HCT116 (cell line): ENCODE measurements around the gene RBKS. TPM values are rescaled to one million over a fixed set of nuclear protein-coding genes. Genes with fewer than 3 reads are reported as not detected.
"Not testable (repeated sequence)": the region's sequence is repeated elsewhere in the genome, so short reads cannot be mapped to it uniquely, and the experiment has no call there.

Source experiments
- ATAC-seq: fragments of 200-7000 bp; cut with Tn5 transposase; 2 replicates; pipeline ENCODE4 v1.9.1; 2020; ENCODE audit warnings: mild to moderate bottlenecking, moderate library complexity
- BruUV-seq: library from RNA; stranded (reverse); fragments of 400-500 nt; replicated peaks from 2 replicates; lab custom pipeline; 2021; lab: Mats Ljungman, UMichigan
- CTCF ChIA-PET: fragments of 300-600 bp; sonication (Branson Sonifier 250); formaldehyde crosslinking; loops from one replicate; lab custom pipeline; 2021; ENCODE audit warnings: antibody characterized with exemption; lab: Charles Lee
- POLR2A ChIA-PET: fragments of 300-600, 350-600 bp; sonication (Branson Sonifier 250); formaldehyde crosslinking; loops from one replicate; lab custom pipeline; 2021; ENCODE audit warnings: antibody characterized with exemption; lab: Charles Lee
- RAD21 ChIA-PET, 2 experiments: fragments of 300-600 bp; sonication (Branson Sonifier 250); formaldehyde crosslinking; loops; one replicate each; lab custom pipeline; 2023; ENCODE audit warnings: low total read pairs in 2 of 2; ENCODE audit not compliant: uncharacterized antibody in 2 of 2, unreplicated experiment in 2 of 2, low non-redundant PET in 1 of 2; lab: Charles Lee
- DNase-seq: peaks from one replicate; pipeline ENCODE4 v3.0.0-alpha.2; 2010; ENCODE audit warnings: low read depth, low spot score
- H2AFZ ChIP-seq: fragments of 200-600 bp; shearing (Covaris generic), sonication (generic); 2 replicates; pipeline ENCODE4 v1.6.1; 2017; ENCODE audit warnings: low read depth, mixed run types, mixed read lengths, antibody characterized with exemption, low read length; ENCODE audit not compliant: poor library complexity, severe bottlenecking
- H3K27ac ChIP-seq: 2 replicates; pipeline ENCODE4 v1.5.1; 2012; ENCODE audit warnings: low read depth, low read length
- H3K27me3 ChIP-seq: fragments of 200-600 bp; sonication (generic); 2 replicates; pipeline ENCODE4 v1.6.1; 2016; ENCODE audit warnings: mixed run types, low read length, mixed read lengths; ENCODE audit not compliant: insufficient read depth
- H3K36me3 ChIP-seq, 2 experiments: fragments of 200-500 bp in 1 of 2; fragments of 200-600 bp in 1 of 2; sonication (Bioruptor generic) in 1 of 2; sonication (generic) in 1 of 2; 2 replicates each; pipeline versions ENCODE4 v1.5.1 to v1.6.1; 2014 to 2016; ENCODE audit warnings: low read length in 2 of 2, inconsistent platforms in 1 of 2, mixed read lengths in 1 of 2, mixed run types in 1 of 2; ENCODE audit not compliant: insufficient read depth in 2 of 2, control insufficient read depth in 1 of 2
- H3K4me1 ChIP-seq, 2 experiments: fragments of 200-600 bp in 1 of 2; sonication (generic) in 1 of 2; 2 replicates each; pipeline versions ENCODE4 v1.5.1 to v1.6.1; 2012 to 2017; ENCODE audit warnings: low read length in 2 of 2, inconsistent platforms in 1 of 2, mild to moderate bottlenecking in 1 of 2, mixed read lengths in 1 of 2, mixed run types in 1 of 2, moderate library complexity in 1 of 2; ENCODE audit not compliant: insufficient read depth in 2 of 2, control insufficient read depth in 1 of 2
- H3K4me2 ChIP-seq: fragments of 200-600 bp; sonication (generic); 2 replicates; pipeline ENCODE4 v1.6.1; 2017; ENCODE audit warnings: mixed run types, low read length, mixed read lengths
- H3K4me3 ChIP-seq, 2 experiments: fragments of 200-600 bp in 1 of 2; sonication (generic) in 1 of 2; replicated peaks in 1 of 2; 2 replicates each; pipeline ENCODE4 v1.5.1; 2011 to 2016; ENCODE audit warnings: low read length in 2 of 2, control low read depth in 1 of 2, low read depth in 1 of 2, mild to moderate bottlenecking in 1 of 2, mixed read lengths in 1 of 2, mixed run types in 1 of 2
- H3K79me2 ChIP-seq: fragments of 200-600 bp; sonication (generic); 2 replicates; pipeline ENCODE4 v1.6.1; 2017; ENCODE audit warnings: mild to moderate bottlenecking, mixed run types, low read length, moderate library complexity, mixed read lengths; ENCODE audit not compliant: insufficient read depth
- H3K9ac ChIP-seq: fragments of 200-600 bp; sonication (generic); 2 replicates; pipeline ENCODE4 v1.6.1; 2016; ENCODE audit warnings: low read length, mixed read lengths
- H3K9me2 ChIP-seq: fragments of 200-600 bp; sonication (generic), shearing (Covaris generic); 2 replicates; pipeline ENCODE4 v1.6.1; 2017; ENCODE audit warnings: mixed run types, mild to moderate bottlenecking, moderate library complexity; ENCODE audit not compliant: insufficient read depth
- H3K9me3 ChIP-seq, 2 experiments: fragments of 200-500 bp in 1 of 2; fragments of 200-600 bp in 1 of 2; sonication (Bioruptor generic) in 1 of 2; sonication (generic) in 1 of 2; 2 replicates each; pipeline ENCODE4 v1.6.1; 2014 to 2017; ENCODE audit warnings: low read length in 2 of 2, mixed read lengths in 2 of 2, inconsistent platforms in 1 of 2, low read depth in 1 of 2, mild to moderate bottlenecking in 1 of 2, mixed run types in 1 of 2, moderate library complexity in 1 of 2; ENCODE audit not compliant: control insufficient read depth in 1 of 2, insufficient read depth in 1 of 2
- H4K20me1 ChIP-seq: fragments of 200-600 bp; sonication (generic), shearing (Covaris generic); 2 replicates; pipeline ENCODE4 v1.6.1; 2017; ENCODE audit warnings: mixed run types, mild to moderate bottlenecking, moderate library complexity; ENCODE audit not compliant: insufficient read depth
- EGR1 ChIP-seq: IDR thresholded peaks from 2 replicates; pipeline ENCODE4 v1.6.1; 2012; ENCODE audit warnings: low read depth
- ELF1 ChIP-seq: IDR thresholded peaks from 2 replicates; pipeline ENCODE4 v1.6.1; 2012; ENCODE audit warnings: low read depth, borderline replicate concordance
- FOSL1 ChIP-seq: IDR thresholded peaks from 2 replicates; pipeline ENCODE4 v1.6.1; 2012; ENCODE audit warnings: low read depth
- RAD21 ChIP-seq: IDR thresholded peaks from 2 replicates; pipeline ENCODE4 v1.6.1; 2012; ENCODE audit warnings: low read depth, mild to moderate bottlenecking
- SP1 ChIP-seq: IDR thresholded peaks from 2 replicates; pipeline ENCODE4 v1.6.1; 2012; ENCODE audit warnings: low read depth
- SRF ChIP-seq: IDR thresholded peaks from 2 replicates; pipeline ENCODE4 v1.6.1; 2012; ENCODE audit warnings: low read depth
- TCF7L2 ChIP-seq: IDR thresholded peaks from 2 replicates; pipeline ENCODE4 v1.7.0; 2011; ENCODE audit warnings: borderline replicate concordance, inconsistent platforms; ENCODE audit not compliant: insufficient read depth, insufficient read length; ENCODE audit errors: extremely low read depth
- YY1 ChIP-seq: IDR thresholded peaks from 2 replicates; pipeline ENCODE4 v1.6.1; 2011; ENCODE audit warnings: low read length, low read depth, moderate library complexity, mild to moderate bottlenecking; ENCODE audit not compliant: insufficient replicate concordance; ENCODE audit errors: extremely low read depth
- ZFX ChIP-seq: fragments of 450-650 bp; IDR thresholded peaks from 2 replicates; pipeline ENCODE4 v1.6.1; 2017
- ZNF274 ChIP-seq: fragments of 200-500 bp; sonication (Bioruptor generic); IDR thresholded peaks from 2 replicates; pipeline ENCODE4 v1.6.1; 2014; ENCODE audit warnings: mild to moderate bottlenecking, low read depth, low read length, inconsistent platforms
- intact Hi-C: fragments of 100-400 bp; cut with micrococcal nuclease; formaldehyde crosslinking; loops from 2 replicates; pipeline ENCODE4 v1.10.0; 2022
- total RNA-seq: library from RNA; stranded (reverse); gene quantifications from one replicate; pipeline ENCODE4 v1.2.1, GENCODE V29; 2021; ENCODE audit not compliant: unreplicated experiment

Gene RBKS
- total RNA-seq, 1 experiment from 2014 or later, result 2.4 TPM

- intact Hi-C loops, result loop anchor here (5.0 to 10.0 kb wide), 3 partner anchors 49 to 1001 kb away; partner anchors contain the start of gene PPP1CB
- no peak overlapping the region for H3K4me2 ChIP-seq
- POLR2A ChIA-PET, result interaction anchor here (1.3 to 2.2 kb wide), 3 partner anchors 14 to 35 kb away, joined by 3 to 7 read pairs (median 5); no protein-coding TSS in a partner anchor
- H3K27ac ChIP-seq, result no peak overlapping the region
- no peaks in the 10 kb centered on the region for H3K79me2 ChIP-seq
- ATAC-seq (no peak), DNase-seq (no peak)
- peaks cover 3 to 6% of the 10 kb centered on the region in 2 experiments; a peak in 2 of 4 replicates for H3K9me3 ChIP-seq
- no TSS peak for BruUV-seq
- no peak for TF ChIP-seq RAD21
- no peak for TF ChIP-seq ZNF274
- TF ChIP-seq ELF1, result no peak
- TF ChIP-seq FOSL1, result no peak
- TF ChIP-seq SRF, result no peak
- TF ChIP-seq TCF7L2, result no peak
- no peak for TF ChIP-seq YY1
- no peak for TF ChIP-seq SP1
- no peak for TF ChIP-seq EGR1
- TF ChIP-seq ZFX, result no peak
- RAD21 ChIA-PET, result interaction anchor here in 1 of 2 experiments (0.7 kb wide), 1 partner anchor 15 kb away, joined by 4 read pairs; no protein-coding TSS in a partner anchor
- H4K20me1 ChIP-seq, result no peaks in the 10 kb centered on the region
- H3K36me3 ChIP-seq, result no peaks in the 10 kb centered on the region
- no peak overlapping the region for H3K9ac ChIP-seq
- no peaks in the 10 kb centered on the region for H3K27me3 ChIP-seq
- no peak overlapping the region for H3K4me3 ChIP-seq
- CTCF ChIA-PET, result interaction anchor here (1.8 to 3.6 kb wide), 2 partner anchors 48 to 68 kb away, joined by 8 to 13 read pairs; no protein-coding TSS in a partner anchor
- no peaks in the 10 kb centered on the region for H3K9me2 ChIP-seq
- H2AFZ ChIP-seq, result peak overlapping the region; percentile 22
- peaks cover 12 to 25% of the 10 kb centered on the region in 2 experiments for H3K4me1 ChIP-seq
These were observed 138.8 kb downstream of the RBKS start for GRCh38 chr2:27751377-27751776.

- CTCF ChIA-PET, H2AFZ ChIP-seq, H3K36me3 ChIP-seq, H3K4me3 ChIP-seq, H3K9me3 ChIP-seq, H3K27ac ChIP-seq, H3K4me2 ChIP-seq, H4K20me1 ChIP-seq, DNase-seq, BruUV-seq, H3K79me2 ChIP-seq, POLR2A ChIA-PET, H3K9me2 ChIP-seq, H3K9ac ChIP-seq, RAD21 ChIA-PET, intact Hi-C loops, ATAC-seq, H3K27me3 ChIP-seq: not testable (repeated sequence)
- H3K4me1 ChIP-seq, result peaks cover 12 to 21% of the 10 kb centered on the region in 2 experiments
These were observed 141.2 kb downstream of the RBKS start for GRCh38 chr2:27748803-27749554.
